ENCODE results near the gene ABCB1.

DNA sequence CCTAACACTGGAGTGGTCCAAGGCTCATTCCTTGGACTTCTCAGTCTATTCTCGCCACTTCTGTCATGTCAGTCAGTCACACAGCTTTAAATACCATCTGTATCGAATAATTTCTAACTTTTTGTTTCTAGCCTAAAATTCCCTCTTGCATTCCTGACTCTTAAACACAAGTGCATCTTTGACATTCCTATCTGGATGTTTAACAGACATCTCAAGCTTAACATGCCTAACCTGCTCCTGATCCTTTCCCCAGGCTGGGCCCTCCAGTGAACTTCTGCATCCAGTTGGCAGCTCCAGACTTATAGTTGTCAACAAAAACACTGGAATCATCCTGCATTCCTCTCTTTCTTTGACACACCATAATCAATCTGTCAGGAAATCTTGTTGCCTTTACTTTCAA lies 120.7 kb downstream of the ABCB1 start:
- TF ChIP-seq, protein P1, sequence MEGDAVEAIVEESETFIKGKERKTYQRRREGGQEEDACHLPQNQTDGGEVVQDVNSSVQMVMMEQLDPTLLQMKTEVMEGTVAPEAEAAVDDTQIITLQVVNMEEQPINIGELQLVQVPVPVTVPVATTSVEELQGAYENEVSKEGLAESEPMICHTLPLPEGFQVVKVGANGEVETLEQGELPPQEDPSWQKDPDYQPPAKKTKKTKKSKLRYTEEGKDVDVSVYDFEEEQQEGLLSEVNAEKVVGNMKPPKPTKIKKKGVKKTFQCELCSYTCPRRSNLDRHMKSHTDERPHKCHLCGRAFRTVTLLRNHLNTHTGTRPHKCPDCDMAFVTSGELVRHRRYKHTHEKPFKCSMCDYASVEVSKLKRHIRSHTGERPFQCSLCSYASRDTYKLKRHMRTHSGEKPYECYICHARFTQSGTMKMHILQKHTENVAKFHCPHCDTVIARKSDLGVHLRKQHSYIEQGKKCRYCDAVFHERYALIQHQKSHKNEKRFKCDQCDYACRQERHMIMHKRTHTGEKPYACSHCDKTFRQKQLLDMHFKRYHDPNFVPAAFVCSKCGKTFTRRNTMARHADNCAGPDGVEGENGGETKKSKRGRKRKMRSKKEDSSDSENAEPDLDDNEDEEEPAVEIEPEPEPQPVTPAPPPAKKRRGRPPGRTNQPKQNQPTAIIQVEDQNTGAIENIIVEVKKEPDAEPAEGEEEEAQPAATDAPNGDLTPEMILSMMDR (IDR thresholded peaks at IDR 0.05): no peak
- no peak for TF ChIP-seq POLR2A (IDR thresholded peaks at IDR 0.05)
